ENCODE results near the gene GLDC. TPM values are rescaled to one million over a fixed set of nuclear protein-coding genes. Genes with fewer than 3 reads are reported as not detected.

Gene GLDC
- total and polyA plus RNA-seq, 4 donors, result 0.10 to 1.5 (median 0.74) TPM

Small RNA genes within 50 kb of the gene (small RNA-seq; reads per million reads assigned to genes)
- gene RN7SL123P (ENCODE audit: low replicate concordance) (not detected), gene RN7SL25P (ENCODE audit: low replicate concordance) (not detected)

Other genes starting within 250 kb of the GLDC start
- gene UHRF2, start 232.5 kb downstream of the GLDC start, total RNA-seq, result 100 to 1,000 TPM in 1 of 2 donors, 10 to 100 TPM in 1; 26.8 to 108 TPM
- gene UHRF2, start 232.5 kb downstream of the GLDC start, polyA plus RNA-seq, result 10 to 100 TPM; 13.4 to 17.3 TPM
- 10 to 100 TPM; 38.1 to 78.5 TPM for gene KDM4C, start 112.2 kb upstream of the GLDC start, total RNA-seq
- gene KDM4C, start 112.2 kb upstream of the GLDC start, polyA plus RNA-seq, result 10 to 100 TPM in 1 of 2 donors, 1 to 10 TPM in 1; 7.1 to 11.8 TPM